Liver (tissue), 9 donors: ENCODE measurements around the gene S100A2. TPM values are rescaled to one million over a fixed set of nuclear protein-coding genes. Genes with fewer than 3 reads are reported as not detected.

Experiments used
- DNase-seq: peaks from one replicate; pipeline ENCODE4 v3.0.0-alpha.2; 2017; ENCODE audit warnings: low spot score
- H3K27ac ChIP-seq, 2 donors: one replicate each; pipeline ENCODE4 v1.7.0; 2013; ENCODE audit warnings: inconsistent platforms in 2 of 2, low read length in 2 of 2, control low read depth in 1 of 2, low read depth in 1 of 2, mild to moderate bottlenecking in 1 of 2
- H3K27me3 ChIP-seq, 4 donors: one replicate each; pipeline versions ENCODE4 v1.6.1 to v1.7.0; 2013; ENCODE audit warnings: low read length in 3 of 4, inconsistent platforms in 1 of 4, mild to moderate bottlenecking in 1 of 4, moderate library complexity in 1 of 4; ENCODE audit not compliant: control insufficient read depth in 4 of 4, insufficient read depth in 4 of 4
- H3K36me3 ChIP-seq, 4 donors: one replicate each; pipeline versions ENCODE4 v1.6.1 to v1.7.0; 2013; ENCODE audit warnings: low read length in 3 of 4, mild to moderate bottlenecking in 3 of 4, low read depth in 1 of 4, moderate library complexity in 1 of 4; ENCODE audit not compliant: control insufficient read depth in 4 of 4, insufficient read depth in 3 of 4
- H3K4me1 ChIP-seq, 4 donors: one replicate each; pipeline versions ENCODE4 v1.6.1 to v1.7.0; 2013; ENCODE audit warnings: low read length in 3 of 4, mild to moderate bottlenecking in 3 of 4, moderate library complexity in 1 of 4; ENCODE audit not compliant: control insufficient read depth in 4 of 4, insufficient read depth in 4 of 4
- H3K4me3 ChIP-seq, 3 donors: one replicate each; pipeline versions ENCODE4 v1.6.1 to v1.7.0; 2013; ENCODE audit warnings: low read length in 3 of 3, control low read depth in 1 of 3, low read depth in 1 of 3, mild to moderate bottlenecking in 1 of 3
- H3K9ac ChIP-seq, 2 donors: one replicate each; pipeline ENCODE4 v1.7.0; 2013; ENCODE audit warnings: low read length in 2 of 2, mild to moderate bottlenecking in 2 of 2, moderate library complexity in 2 of 2, control low read depth in 1 of 2, low read depth in 1 of 2
- H3K9me3 ChIP-seq, 4 donors: one replicate each; pipeline versions ENCODE4 v1.6.1 to v1.7.0; 2013; ENCODE audit warnings: low read length in 3 of 4; ENCODE audit not compliant: control insufficient read depth in 4 of 4
- EGR1 ChIP-seq, 2 donors: IDR thresholded peaks; 2 replicates each; pipeline ENCODE4 v1.6.1; 2016 to 2018; ENCODE audit warnings: antibody characterized with exemption in 2 of 2, low read depth in 2 of 2
- FOXA1 ChIP-seq: IDR thresholded peaks from 2 replicates; pipeline ENCODE4 v1.6.1; 2016; ENCODE audit warnings: antibody characterized with exemption
- FOXA2 ChIP-seq: IDR thresholded peaks from 2 replicates; pipeline ENCODE4 v1.6.1; 2016; ENCODE audit warnings: antibody characterized with exemption
- GABPA ChIP-seq, 2 donors: IDR thresholded peaks in 1 of 2; conservative IDR thresholded peaks in 1 of 2; 2 replicates each; pipeline ENCODE4 v1.6.1; 2016; ENCODE audit warnings: antibody characterized with exemption in 2 of 2, mild to moderate bottlenecking in 1 of 2, moderate library complexity in 1 of 2
- HNF4A ChIP-seq, 2 donors: conservative IDR thresholded peaks; 2 replicates each; pipeline ENCODE4 v1.6.1; 2016; ENCODE audit warnings: antibody characterized with exemption in 2 of 2, mild to moderate bottlenecking in 2 of 2
- JUND ChIP-seq, 2 donors: IDR thresholded peaks; 2 replicates each; pipeline ENCODE4 v1.6.1; 2016; ENCODE audit warnings: antibody characterized with exemption in 2 of 2
- NR2F2 ChIP-seq: IDR thresholded peaks from 2 replicates; pipeline ENCODE4 v1.6.1; 2016; ENCODE audit warnings: antibody characterized with exemption
- RAD21 ChIP-seq, 2 donors: IDR thresholded peaks; 2 replicates each; pipeline ENCODE4 v1.6.1; 2016; ENCODE audit warnings: antibody characterized with exemption in 2 of 2, mild to moderate bottlenecking in 2 of 2
- RXRA ChIP-seq, 2 donors: IDR thresholded peaks; 2 replicates each; pipeline ENCODE4 v1.6.1; 2017 to 2018; ENCODE audit warnings: antibody characterized with exemption in 2 of 2, mild to moderate bottlenecking in 1 of 2
- SP1 ChIP-seq: IDR thresholded peaks from 2 replicates; pipeline ENCODE4 v1.6.1; 2018; ENCODE audit warnings: antibody characterized with exemption, mild to moderate bottlenecking
- TAF1 ChIP-seq: conservative IDR thresholded peaks from 2 replicates; pipeline ENCODE4 v1.6.1; 2016; ENCODE audit warnings: antibody characterized with exemption, mild to moderate bottlenecking
- YY1 ChIP-seq: IDR thresholded peaks from 2 replicates; pipeline ENCODE4 v1.6.1; 2016; ENCODE audit warnings: antibody characterized with exemption, mild to moderate bottlenecking
- WGBS: extraction: QIAGEN DNeasy Blood & Tissue Kit; methylation state at CpG from one replicate; pipeline ENCODE4 v1.1.7; 2013; 5-methylcytosine and 5-hydroxymethylcytosine counted together
- polyA plus RNA-seq, 2 donors: library from polyadenylated mRNA; stranded (reverse) in 1 of 2; unstranded in 1 of 2; fragments of 200-250 nt in 1 of 2; fragments of >200 nt in 1 of 2; fragmentation: Nextera tagmentation in 1 of 2; extraction: Ambion mirVana in 1 of 2; gene quantifications; one replicate each; pipeline versions ENCODE4 v1.2.1 to v1.2.3, GENCODE V29; 2013 to 2015
- total RNA-seq, 2 donors: library from RNA; depleted of rRNA; stranded (reverse); fragments of >200 nt; gene quantifications; one replicate each; pipeline ENCODE4 v1.2.3, GENCODE V29; 2014
- TF ChIP-seq, protein P1 (sequence below): IDR thresholded peaks from 2 replicates; pipeline ENCODE4 v1.6.1; 2016; ENCODE audit warnings: antibody characterized with exemption
- TF ChIP-seq, protein P2 (sequence below): IDR thresholded peaks from 2 replicates; pipeline ENCODE4 v1.6.1; 2016; ENCODE audit warnings: antibody characterized with exemption
- TF ChIP-seq, protein P3 (sequence below): IDR thresholded peaks from 2 replicates; pipeline ENCODE4 v1.6.1; 2016; ENCODE audit warnings: antibody characterized with exemption, mild to moderate bottlenecking
- TF ChIP-seq, protein P4 (sequence below): IDR thresholded peaks from 2 replicates; pipeline ENCODE4 v1.6.1; 2016; ENCODE audit warnings: antibody characterized with exemption
- TF ChIP-seq, protein P5 (sequence below): fragments of 150-350 bp; IDR thresholded peaks from 2 replicates; pipeline ENCODE4 v1.5.1; 2017; ENCODE audit warnings: improper control_type of control experiment, low read depth, low read length; ENCODE audit not compliant: missing input control
- donor health status: healthy.
- donor health status: healthy.
- donor health status: healthy.
- donor health status: healthy.
- donor health status: healthy.

The S100A2 gene
- total and polyA plus RNA-seq, 4 donors: 0.22 to 0.67 TPM; not detected in 2

DNA sequence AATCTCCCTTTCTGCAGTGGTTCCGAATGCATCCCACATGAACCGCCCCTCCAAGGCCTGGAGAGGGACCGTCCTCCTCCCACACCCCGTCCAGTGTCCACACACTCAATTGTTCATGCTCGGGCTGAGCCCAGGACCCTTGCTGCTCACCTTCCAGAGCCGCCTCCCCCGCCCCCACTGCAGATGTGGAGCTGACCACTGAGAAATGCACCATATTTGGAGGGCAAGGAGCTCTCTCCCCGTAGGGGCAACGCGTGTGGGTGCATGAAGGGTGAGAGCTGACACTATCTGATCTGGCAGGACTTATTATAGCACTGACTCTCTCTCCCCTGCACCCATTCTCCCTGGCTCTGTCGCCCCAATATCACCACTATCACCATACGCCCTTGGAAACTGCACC lies 12.5 kb downstream of the S100A2 start (continued):
- TF ChIP-seq, protein P1, sequence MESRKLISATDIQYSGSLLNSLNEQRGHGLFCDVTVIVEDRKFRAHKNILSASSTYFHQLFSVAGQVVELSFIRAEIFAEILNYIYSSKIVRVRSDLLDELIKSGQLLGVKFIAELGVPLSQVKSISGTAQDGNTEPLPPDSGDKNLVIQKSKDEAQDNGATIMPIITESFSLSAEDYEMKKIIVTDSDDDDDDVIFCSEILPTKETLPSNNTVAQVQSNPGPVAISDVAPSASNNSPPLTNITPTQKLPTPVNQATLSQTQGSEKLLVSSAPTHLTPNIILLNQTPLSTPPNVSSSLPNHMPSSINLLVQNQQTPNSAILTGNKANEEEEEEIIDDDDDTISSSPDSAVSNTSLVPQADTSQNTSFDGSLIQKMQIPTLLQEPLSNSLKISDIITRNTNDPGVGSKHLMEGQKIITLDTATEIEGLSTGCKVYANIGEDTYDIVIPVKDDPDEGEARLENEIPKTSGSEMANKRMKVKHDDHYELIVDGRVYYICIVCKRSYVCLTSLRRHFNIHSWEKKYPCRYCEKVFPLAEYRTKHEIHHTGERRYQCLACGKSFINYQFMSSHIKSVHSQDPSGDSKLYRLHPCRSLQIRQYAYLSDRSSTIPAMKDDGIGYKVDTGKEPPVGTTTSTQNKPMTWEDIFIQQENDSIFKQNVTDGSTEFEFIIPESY: no peak
- TF ChIP-seq GABPA (IDR thresholded peaks at IDR 0.05 in 1 of 2, conservative IDR thresholded peaks at IDR 0.05 in 1 of 2) (no peak), TAF1 (no peak), SP1 (no peak)

DNA sequence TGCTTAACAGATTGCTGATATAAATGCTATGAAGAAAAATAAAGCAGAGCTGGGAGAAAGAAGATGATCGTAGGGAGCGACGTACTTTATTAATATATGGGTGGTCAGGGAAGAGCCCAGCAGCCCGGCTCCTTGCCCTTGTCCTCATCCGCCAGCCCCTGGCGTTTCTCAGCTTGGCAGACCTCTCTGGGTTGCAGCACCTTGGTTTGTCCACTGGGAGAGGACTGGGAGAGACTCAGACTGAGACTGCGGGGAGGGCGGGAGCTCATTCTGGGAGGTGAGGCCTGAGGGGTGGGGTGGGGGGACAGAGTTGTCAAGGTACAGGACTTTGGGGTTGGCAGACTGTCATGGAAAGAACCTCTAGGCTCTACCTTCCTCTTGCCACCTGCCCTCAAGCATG lies 13.3 kb downstream of the S100A2 start:
- Histone ChIP-seq H3K4me3 (no peak overlapping the region), H3K27ac (no peak overlapping the region), H3K9me3 (no peaks in the 10 kb centered on the region), H3K36me3 (no peaks in the 10 kb centered on the region), H3K4me1 (no peaks in the 10 kb centered on the region), H3K27me3 (no peaks in the 10 kb centered on the region), H3K9ac (no peak overlapping the region)
- DNase-seq: no peak
- WGBS: 93% methylated on average over 8 of the region's 8 CpGs
- TF ChIP-seq JUND (IDR thresholded peaks at IDR 0.05) (no peak), TAF1 (no peak), FOXA1 (no peak), RAD21 (IDR thresholded peaks at IDR 0.05) (no peak), YY1 (no peak), FOXA2 (no peak)
- TF ChIP-seq, protein P2, sequence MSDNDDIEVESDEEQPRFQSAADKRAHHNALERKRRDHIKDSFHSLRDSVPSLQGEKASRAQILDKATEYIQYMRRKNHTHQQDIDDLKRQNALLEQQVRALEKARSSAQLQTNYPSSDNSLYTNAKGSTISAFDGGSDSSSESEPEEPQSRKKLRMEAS: no peak
- TF ChIP-seq, protein P3, sequence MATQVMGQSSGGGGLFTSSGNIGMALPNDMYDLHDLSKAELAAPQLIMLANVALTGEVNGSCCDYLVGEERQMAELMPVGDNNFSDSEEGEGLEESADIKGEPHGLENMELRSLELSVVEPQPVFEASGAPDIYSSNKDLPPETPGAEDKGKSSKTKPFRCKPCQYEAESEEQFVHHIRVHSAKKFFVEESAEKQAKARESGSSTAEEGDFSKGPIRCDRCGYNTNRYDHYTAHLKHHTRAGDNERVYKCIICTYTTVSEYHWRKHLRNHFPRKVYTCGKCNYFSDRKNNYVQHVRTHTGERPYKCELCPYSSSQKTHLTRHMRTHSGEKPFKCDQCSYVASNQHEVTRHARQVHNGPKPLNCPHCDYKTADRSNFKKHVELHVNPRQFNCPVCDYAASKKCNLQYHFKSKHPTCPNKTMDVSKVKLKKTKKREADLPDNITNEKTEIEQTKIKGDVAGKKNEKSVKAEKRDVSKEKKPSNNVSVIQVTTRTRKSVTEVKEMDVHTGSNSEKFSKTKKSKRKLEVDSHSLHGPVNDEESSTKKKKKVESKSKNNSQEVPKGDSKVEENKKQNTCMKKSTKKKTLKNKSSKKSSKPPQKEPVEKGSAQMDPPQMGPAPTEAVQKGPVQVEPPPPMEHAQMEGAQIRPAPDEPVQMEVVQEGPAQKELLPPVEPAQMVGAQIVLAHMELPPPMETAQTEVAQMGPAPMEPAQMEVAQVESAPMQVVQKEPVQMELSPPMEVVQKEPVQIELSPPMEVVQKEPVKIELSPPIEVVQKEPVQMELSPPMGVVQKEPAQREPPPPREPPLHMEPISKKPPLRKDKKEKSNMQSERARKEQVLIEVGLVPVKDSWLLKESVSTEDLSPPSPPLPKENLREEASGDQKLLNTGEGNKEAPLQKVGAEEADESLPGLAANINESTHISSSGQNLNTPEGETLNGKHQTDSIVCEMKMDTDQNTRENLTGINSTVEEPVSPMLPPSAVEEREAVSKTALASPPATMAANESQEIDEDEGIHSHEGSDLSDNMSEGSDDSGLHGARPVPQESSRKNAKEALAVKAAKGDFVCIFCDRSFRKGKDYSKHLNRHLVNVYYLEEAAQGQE: no peak

DNA sequence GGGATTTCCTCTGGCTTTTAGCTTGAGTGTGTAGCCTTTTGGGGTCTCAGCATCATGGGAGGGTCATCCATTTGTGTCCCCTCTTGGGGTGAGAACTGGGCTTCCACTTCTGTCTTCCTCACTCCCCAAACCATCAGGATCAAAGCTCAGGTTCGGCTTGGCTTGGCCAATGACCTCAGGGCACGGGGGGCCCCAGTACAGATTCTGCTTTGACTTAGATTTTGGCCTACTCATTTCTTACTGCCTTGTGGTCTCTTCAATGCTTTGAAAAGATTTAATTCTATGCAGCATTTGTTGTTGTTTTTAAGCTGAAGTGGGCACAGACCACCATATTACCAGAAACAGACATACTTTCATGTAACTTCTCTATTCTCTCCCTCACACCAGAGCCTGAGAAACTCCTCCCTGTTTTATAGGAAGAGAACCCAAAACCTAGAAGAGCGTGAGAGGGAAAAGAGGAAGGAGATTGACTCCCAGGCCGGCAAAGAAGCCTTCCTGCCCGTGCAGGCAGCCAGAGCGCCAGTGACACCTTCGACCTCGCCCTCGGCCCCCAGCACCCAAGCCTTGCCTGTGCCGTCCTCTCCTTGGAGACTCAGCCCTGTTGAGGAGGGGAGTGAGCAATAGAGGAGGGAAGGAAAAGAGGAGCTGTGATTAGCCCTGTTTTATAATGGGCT lies 14.7 kb downstream of the S100A2 start:
- DNase-seq: no peak
- WGBS: 73% methylated on average over 10 of the region's 10 CpGs
- Histone ChIP-seq H3K9ac (no peak overlapping the region), H3K4me3 (no peak overlapping the region), H3K27me3 (no peaks in the 10 kb centered on the region), H3K4me1 (no peaks in the 10 kb centered on the region), H3K36me3 (no peaks in the 10 kb centered on the region), H3K9me3 (no peaks in the 10 kb centered on the region), H3K27ac (no peak overlapping the region)
- TF ChIP-seq NR2F2 (no peak), JUND (IDR thresholded peaks at IDR 0.05) (no peak), YY1 (no peak), FOXA1 (no peak), RAD21 (IDR thresholded peaks at IDR 0.05) (no peak), EGR1 (IDR thresholded peaks at IDR 0.05; ENCODE audit: low read depth in 2 of 2) (no peak), HNF4A (conservative IDR thresholded peaks at IDR 0.05) (no peak), RXRA (IDR thresholded peaks at IDR 0.05) (no peak), SP1 (no peak), TAF1 (no peak), GABPA (IDR thresholded peaks at IDR 0.05 in 1 of 2, conservative IDR thresholded peaks at IDR 0.05 in 1 of 2) (no peak)
- TF ChIP-seq, protein P4, sequence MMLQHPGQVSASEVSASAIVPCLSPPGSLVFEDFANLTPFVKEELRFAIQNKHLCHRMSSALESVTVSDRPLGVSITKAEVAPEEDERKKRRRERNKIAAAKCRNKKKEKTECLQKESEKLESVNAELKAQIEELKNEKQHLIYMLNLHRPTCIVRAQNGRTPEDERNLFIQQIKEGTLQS: no peak
- TF ChIP-seq, protein P5, sequence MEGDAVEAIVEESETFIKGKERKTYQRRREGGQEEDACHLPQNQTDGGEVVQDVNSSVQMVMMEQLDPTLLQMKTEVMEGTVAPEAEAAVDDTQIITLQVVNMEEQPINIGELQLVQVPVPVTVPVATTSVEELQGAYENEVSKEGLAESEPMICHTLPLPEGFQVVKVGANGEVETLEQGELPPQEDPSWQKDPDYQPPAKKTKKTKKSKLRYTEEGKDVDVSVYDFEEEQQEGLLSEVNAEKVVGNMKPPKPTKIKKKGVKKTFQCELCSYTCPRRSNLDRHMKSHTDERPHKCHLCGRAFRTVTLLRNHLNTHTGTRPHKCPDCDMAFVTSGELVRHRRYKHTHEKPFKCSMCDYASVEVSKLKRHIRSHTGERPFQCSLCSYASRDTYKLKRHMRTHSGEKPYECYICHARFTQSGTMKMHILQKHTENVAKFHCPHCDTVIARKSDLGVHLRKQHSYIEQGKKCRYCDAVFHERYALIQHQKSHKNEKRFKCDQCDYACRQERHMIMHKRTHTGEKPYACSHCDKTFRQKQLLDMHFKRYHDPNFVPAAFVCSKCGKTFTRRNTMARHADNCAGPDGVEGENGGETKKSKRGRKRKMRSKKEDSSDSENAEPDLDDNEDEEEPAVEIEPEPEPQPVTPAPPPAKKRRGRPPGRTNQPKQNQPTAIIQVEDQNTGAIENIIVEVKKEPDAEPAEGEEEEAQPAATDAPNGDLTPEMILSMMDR: no peak
- TF ChIP-seq, protein P3: no peak
- TF ChIP-seq, protein P2: no peak
